AG04450 (cell line): Measurements from ENCODE around the gene MX2. TPM values are rescaled to one million over a fixed set of nuclear protein-coding genes. Genes with fewer than 3 reads are reported as not detected.

Source experiments
- CTCF ChIA-PET: fragments of 300-600, 350-600 bp; formaldehyde crosslinking; extraction: SDS; loops from one replicate; lab custom pipeline; 2022; ENCODE audit warnings: antibody characterized with exemption, inconsistent platforms; lab: Charles Lee
- POLR2A ChIA-PET: fragments of 350-600 bp; formaldehyde crosslinking; extraction: SDS; loops from one replicate; lab custom pipeline; 2021; ENCODE audit warnings: antibody characterized with exemption, inconsistent platforms; lab: Yijun Ruan, JAX
- DNase-seq: peaks from one replicate; pipeline ENCODE4 v3.0.0-alpha.2; 2011; ENCODE audit warnings: low read depth, low spot score
- H3K27ac ChIP-seq: one replicate; pipeline ENCODE4 v1.5.1; 2012; ENCODE audit warnings: low read depth, low read length, control low read depth
- H3K27me3 ChIP-seq: one replicate; pipeline ENCODE4 v1.6.0; 2012; ENCODE audit warnings: low read length; ENCODE audit not compliant: control insufficient read depth, insufficient read depth
- H3K4me3 ChIP-seq: 2 replicates; pipeline ENCODE4 v1.5.1; 2011; ENCODE audit warnings: mild to moderate bottlenecking, low read depth, low read length, control low read depth
- H3K9me3 ChIP-seq: 2 replicates; pipeline ENCODE4 v1.5.1; 2012; ENCODE audit warnings: low read length; ENCODE audit not compliant: control insufficient read depth, insufficient read depth
- polyA plus RNA-seq: library from polyadenylated mRNA; depleted of rRNA; stranded (reverse); fragments of >200 nt; gene quantifications from 2 replicates; pipeline ENCODE4 v1.2.3, GENCODE V29; 2011
- TF ChIP-seq, protein P1 (sequence below): IDR thresholded peaks from 2 replicates; pipeline ENCODE4 v1.5.1; 2011; ENCODE audit warnings: low read depth, low read length, control low read depth, inconsistent platforms

The MX2 gene
- polyA plus RNA-seq, 1 experiment, result 0.82 TPM

DNA sequence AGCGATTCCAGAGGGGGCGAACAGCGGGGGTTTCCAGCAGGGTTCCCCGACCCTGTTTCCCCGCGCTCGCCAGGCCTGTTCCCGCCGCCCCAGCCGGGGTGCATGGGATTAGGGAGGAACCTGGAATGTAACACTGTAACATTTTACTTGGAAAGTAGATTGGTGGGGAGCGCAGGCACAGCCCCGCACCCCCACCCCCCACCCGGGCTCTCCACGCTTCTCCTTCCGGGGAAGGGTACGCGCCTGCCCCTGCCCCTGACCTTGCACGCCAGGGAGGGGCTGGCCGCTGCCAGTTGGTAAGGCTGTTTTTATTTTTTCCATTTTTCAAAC lies 44.8 kb upstream of the MX2 start:
- no peaks in the 10 kb centered on the region for H3K9me3 ChIP-seq
- peaks cover 22% of the 10 kb centered on the region for H3K27me3 ChIP-seq
- H3K4me3 ChIP-seq, result no peak overlapping the region
- ChIA-PET POLR2A (no interaction called here), CTCF (no interaction called here)
- TF ChIP-seq, protein P1, sequence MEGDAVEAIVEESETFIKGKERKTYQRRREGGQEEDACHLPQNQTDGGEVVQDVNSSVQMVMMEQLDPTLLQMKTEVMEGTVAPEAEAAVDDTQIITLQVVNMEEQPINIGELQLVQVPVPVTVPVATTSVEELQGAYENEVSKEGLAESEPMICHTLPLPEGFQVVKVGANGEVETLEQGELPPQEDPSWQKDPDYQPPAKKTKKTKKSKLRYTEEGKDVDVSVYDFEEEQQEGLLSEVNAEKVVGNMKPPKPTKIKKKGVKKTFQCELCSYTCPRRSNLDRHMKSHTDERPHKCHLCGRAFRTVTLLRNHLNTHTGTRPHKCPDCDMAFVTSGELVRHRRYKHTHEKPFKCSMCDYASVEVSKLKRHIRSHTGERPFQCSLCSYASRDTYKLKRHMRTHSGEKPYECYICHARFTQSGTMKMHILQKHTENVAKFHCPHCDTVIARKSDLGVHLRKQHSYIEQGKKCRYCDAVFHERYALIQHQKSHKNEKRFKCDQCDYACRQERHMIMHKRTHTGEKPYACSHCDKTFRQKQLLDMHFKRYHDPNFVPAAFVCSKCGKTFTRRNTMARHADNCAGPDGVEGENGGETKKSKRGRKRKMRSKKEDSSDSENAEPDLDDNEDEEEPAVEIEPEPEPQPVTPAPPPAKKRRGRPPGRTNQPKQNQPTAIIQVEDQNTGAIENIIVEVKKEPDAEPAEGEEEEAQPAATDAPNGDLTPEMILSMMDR, result no peak
- no peak for DNase-seq
- no peak overlapping the region for H3K27ac ChIP-seq

DNA sequence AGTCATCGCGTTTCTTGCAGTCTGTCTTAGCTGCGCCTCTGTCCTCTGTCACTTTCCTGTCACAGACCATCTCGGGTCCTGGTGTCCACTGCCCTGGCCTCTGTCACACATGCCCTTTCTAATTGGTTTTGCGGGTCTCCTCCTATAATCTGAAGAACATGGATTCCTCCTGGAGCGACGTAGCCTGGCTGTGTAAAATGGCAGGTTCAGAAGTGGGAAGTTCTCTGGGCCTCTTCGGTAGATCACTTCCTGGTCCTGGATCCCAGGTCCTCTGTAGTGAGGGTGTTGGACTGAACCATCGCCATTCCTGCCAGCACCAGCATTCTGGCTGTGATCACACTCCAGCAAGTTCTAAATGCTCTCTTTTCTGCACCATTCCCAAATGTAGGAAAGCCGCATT lies 44.4 kb upstream of the MX2 start:
- H3K27me3 ChIP-seq, result peaks cover 25% of the 10 kb centered on the region
- CTCF ChIA-PET, result no interaction called here
- H3K9me3 ChIP-seq, result no peaks in the 10 kb centered on the region
- TF ChIP-seq, protein P1, result no peak
- POLR2A ChIA-PET, result no interaction called here
- no peak overlapping the region for H3K4me3 ChIP-seq
- DNase-seq, result no peak
- no peak overlapping the region for H3K27ac ChIP-seq

DNA sequence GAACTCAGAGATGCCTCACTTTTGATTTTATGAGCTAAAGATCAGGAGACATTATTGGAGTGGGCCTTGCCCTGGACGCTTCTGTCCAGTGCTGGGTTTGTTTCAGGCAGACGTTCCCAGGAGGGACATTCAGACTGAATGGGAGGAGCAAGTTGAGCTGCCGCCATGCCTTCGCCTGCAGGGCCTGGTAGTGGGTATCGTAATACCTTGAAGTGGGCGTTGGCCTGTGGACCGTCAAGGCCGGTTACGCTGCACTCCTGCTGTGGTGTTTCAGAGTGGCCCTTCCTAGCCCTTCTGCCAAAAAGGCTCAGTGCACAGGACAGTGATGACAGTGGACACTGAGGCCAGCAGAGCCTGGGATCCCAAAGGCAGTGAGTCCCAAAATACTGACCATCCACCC lies 43.6 kb upstream of the MX2 start:
- ChIA-PET POLR2A (no interaction called here), CTCF (no interaction called here)
- H3K4me3 ChIP-seq, result no peak overlapping the region
- no peak for DNase-seq
- no peak overlapping the region for H3K27ac ChIP-seq
- peaks cover 25% of the 10 kb centered on the region for H3K27me3 ChIP-seq
- TF ChIP-seq, protein P1, result no peak
- no peaks in the 10 kb centered on the region for H3K9me3 ChIP-seq

DNA sequence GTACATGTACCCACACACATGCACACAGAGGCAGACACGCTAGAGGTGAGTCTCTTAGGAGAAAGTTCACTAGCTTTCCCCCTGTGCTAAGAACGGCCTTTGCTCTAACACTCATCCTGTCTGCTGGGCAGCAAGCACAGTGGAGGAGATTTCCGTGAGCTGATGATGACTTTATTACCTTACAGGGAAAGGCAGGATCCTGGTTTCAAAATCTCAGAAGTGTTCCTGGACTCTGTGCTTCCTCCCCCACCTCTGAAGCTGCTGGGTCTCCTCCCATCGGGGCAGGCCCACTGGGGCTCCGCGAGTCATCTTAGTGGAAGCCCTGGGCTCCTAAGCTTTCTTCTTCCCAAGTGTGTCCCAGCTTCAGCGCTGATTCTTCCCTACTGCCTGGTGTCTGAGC lies 42.6 kb upstream of the MX2 start:
- TF ChIP-seq, protein P1, result no peak
- ChIA-PET CTCF (no interaction called here), POLR2A (no interaction called here)
- no peak overlapping the region for H3K4me3 ChIP-seq
- DNase-seq, result no peak
- H3K27me3 ChIP-seq, result peaks cover 25% of the 10 kb centered on the region
- no peak overlapping the region for H3K27ac ChIP-seq
- H3K9me3 ChIP-seq, result no peaks in the 10 kb centered on the region

DNA sequence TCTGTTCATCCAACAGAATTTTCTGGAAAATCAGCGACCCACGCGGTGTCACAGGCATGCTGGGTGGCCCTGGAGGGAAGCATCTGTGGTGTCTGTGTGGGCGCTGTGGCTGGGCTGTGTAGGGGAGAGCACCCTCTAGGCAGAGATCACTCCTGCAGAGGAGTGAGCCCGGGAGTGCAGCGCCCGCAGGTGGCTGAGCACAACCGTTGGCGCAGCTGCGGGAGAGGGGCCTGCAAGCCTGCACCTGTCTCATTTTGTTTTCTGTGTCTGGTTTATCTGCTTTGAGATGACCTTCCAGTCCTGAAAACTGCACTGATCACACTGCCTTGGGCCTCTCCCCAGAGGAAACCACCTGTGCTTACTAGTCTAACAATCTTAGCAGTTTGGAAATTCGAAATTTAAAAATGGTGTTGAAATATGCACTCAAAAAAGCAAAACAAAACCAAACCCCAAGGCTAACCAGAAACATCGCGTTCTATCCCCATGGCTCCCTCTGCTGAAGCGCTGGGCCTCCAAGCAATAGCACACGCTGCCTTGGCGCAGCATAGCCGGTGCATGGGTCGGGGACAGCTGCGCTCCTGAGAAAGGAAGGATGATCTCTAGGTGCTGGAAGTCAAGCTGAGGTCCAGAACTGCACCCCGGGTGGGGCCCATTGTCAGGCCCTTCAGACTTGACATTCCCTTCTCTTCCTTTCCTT lies 40.5 kb upstream of the MX2 start:
- ChIA-PET POLR2A (no interaction called here), CTCF (interaction anchor here (0.7 kb wide), 1 partner anchor 38 kb away, joined by 3 read pairs; no protein-coding TSS in a partner anchor)
- Histone ChIP-seq H3K4me3 (no peak overlapping the region), H3K27ac (no peak overlapping the region), H3K9me3 (no peaks in the 10 kb centered on the region), H3K27me3 (peaks cover 13% of the 10 kb centered on the region)
- TF ChIP-seq, protein P1, result no peak
- DNase-seq, result no peak
